ENCODE data around the gene PARPBP. TPM values are rescaled to one million over a fixed set of nuclear protein-coding genes. Genes with fewer than 3 reads are reported as not detected.

Gene PARPBP
- total and polyA plus RNA-seq, 2 donors (not counting 3 experiments of a cell fraction or from before 2014, with no cell fraction given): 4.2 to 19.0 TPM

Small RNA genes within 50 kb of the gene (small RNA-seq; reads per million reads assigned to genes)
- gene RN7SL793P (ENCODE audit: insufficient read depth, insufficient read length, low read depth, low replicate concordance): not detected

Other genes with a start within 250 kb of the PARPBP start
- gene DRAM1, start 242.6 kb upstream of the PARPBP start, total RNA-seq: 42.4 and 46.3 TPM in 2 replicates
- gene DRAM1, start 242.6 kb upstream of the PARPBP start, polyA plus RNA-seq: 24.6 and 26.3 TPM in 2 replicates
- 26.1 and 27.8 TPM in 2 replicates for gene WASHC3, start 58.2 kb upstream of the PARPBP start, total RNA-seq
- 28.2 and 28.8 TPM in 2 replicates for gene WASHC3, start 58.2 kb upstream of the PARPBP start, polyA plus RNA-seq
- gene NUP37, start 69 bp upstream of the PARPBP start, total RNA-seq: 41.3 and 46.8 TPM in 2 replicates
- gene NUP37, start 69 bp upstream of the PARPBP start, polyA plus RNA-seq: 20.1 and 25.0 TPM in 2 replicates
- 1.1 and 1.8 TPM in 2 replicates for gene PMCH, start 77.7 kb downstream of the PARPBP start, total RNA-seq
- gene PMCH, start 77.7 kb downstream of the PARPBP start, polyA plus RNA-seq: 0.19 and 0.22 TPM in 2 replicates

Data from endothelial cell of umbilical vein (primary cell).